ENCODE results near the gene ARHGEF4.

Gene ARHGEF4

GRCh38 chr2:131022731-131023130, 186.0 kb downstream of the ARHGEF4 start:
- no peak for DNase-seq

GRCh38 chr2:131023758-131024157, 187.0 kb downstream of the ARHGEF4 start:
- DNase-seq = no peak

GRCh38 chr2:131026919-131027318, 190.2 kb downstream of the ARHGEF4 start:
- peak; percentile 40 for DNase-seq

DNA sequence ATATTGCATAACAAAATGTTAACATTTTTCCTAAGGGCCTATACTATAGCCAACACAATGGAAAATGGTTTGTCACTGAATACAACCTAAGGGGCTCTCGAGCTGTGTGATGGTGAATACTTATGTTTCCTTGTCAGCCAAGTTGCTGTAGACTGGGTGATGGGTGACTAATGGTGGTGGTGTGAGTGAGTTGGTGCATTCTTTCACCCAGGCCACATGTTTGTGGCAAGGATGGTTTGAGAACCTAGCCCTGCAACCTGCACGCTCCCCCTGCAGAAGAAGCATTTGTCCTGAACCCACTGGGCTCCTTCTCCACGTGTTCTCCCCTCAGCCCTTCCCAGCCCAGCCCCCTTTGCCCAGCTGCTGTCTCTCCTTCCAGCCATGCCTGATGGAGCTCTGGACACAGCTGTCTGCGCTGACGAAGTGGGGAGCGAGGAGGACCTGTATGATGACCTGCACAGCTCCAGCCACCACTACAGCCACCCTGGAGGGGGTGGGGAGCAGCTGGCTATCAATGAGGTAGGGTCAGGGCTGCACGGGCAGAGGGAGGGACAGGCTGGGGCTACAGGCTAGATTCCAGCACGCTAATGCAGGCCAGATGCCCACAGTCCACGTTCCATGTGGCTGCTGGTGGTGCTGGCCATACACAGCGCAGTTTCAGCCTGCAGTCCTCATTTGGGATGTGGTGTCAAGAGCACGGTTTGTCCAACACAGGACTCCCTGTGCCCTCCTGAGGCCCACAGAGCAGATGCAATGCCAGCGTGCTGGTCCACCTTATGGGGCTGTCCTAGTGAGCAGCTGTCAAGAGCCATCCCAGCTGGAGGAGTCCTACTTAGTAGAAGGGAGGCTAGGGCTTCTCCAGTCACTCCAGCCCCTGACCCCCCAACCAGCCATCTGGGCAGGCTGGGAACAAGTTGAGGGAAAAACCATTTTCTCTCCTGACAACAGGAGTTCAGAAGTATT, 191.1 kb downstream of the ARHGEF4 start:
- DNase-seq = peak; percentile 29

DNA sequence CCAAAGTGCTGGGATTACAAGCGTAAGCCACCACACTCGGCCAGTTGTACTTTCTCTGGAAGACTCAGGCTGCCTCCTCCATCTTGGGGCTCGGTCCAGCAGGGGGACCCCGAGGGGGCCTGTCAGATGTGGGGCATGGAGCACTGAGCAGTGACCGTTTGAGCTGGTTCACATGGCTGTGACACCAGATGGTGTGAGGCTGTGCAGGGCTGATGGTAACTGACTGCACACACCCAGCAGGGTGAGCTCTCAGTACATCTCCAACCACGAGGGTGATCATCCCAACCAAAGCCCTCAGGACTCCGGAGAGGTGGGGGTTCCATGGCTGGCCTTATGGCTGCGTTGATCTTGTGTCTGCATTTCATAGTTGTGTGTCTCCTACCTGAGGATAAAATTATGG, 193.1 kb downstream of the ARHGEF4 start:
- DNase-seq = peak; percentile 28

- DNase-seq = peak; percentile 50
Observed at GRCh38 chr2:131030478-131030971, 193.8 kb downstream of the ARHGEF4 start.

DNA sequence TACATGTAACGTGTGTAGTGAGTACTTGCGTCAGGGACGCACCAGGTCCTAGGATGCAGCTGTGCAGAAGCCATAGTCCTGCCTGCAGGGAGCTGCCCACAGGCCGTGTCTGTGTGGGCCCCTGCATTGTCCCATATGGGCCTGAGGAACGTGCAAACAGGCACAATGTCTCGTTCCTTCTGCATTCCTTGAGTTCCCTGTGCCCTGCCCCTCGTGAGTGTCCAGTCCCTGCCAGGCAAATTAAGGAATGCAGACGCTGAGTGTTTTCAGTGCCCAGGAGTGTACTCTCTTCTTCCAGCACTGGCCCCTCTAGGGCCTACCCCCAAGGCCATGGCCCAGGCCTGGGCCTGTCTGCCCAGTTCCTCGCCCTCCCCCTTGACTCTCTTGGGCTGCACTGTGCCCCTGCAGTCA, 194.7 kb downstream of the ARHGEF4 start:
- DNase-seq = peak; percentile 54

GRCh38 chr2:131031875-131032274, 195.2 kb downstream of the ARHGEF4 start:
- peak; percentile 51 for DNase-seq

GRCh38 chr2:131032393-131032836, 195.7 kb downstream of the ARHGEF4 start:
- peak; percentile 50 for DNase-seq

DNA sequence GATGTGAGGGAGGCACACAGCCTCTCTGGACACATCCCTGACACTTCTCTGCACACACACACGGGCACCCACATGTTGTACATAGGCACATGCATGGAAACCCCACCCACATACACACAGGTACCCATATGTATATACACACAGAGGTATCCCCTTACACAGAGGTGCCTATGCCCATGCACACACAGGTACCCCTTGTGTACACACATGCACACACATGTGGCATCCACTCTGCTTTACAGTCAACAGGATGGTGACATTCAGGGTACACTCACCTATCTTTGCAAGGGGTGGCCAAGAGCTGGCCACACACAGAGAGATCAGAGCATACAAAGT, 197.0 kb downstream of the ARHGEF4 start:
- peak; percentile 45 for DNase-seq

DNA sequence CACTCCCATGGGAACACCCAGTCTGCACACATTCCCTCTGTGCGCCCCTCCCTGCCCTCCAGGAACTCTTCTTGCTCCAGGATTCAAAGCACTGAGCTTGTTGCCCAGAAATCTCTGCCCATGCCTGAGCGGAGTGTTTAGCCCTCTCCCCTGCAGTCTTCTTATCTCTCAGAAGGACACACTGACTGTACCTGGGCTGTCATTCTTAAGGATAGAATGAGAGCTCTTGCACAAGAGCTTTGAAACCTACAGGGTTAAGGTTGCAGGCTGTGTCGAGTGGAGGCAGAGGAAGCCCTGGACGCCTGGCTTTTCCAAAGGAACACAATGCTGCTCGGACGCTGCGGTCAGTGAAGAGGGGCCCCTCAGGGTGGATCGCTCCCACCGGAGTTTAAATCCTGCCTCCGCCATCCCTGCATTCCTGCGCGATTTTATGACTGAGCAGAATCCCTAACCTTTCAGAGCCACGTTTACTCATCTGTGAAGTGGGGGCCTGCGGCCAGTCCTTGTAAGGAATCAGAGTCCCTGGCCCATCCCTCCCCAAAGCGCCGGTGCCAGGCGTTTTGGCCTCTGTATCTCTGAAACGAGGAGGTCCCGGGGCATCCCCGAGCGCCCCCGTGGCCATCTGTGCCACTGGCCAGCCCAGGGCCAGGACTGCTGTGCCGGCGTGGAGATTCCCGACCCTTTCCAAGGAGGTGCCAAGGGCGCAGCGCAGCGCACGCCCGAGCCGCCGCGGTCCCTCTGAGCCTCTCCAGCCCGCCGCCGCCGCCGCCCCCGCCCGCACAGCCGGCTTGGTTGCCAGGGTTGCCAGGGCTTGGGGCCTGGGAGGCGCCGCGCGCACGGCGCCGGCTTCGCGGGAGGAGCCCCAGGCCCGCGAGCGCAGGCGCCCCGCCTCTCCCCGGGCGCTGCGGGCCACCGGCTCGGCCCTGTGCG, 197.7 kb downstream of the ARHGEF4 start:
- peak; percentile 64 for DNase-seq

GRCh38 chr2:131035112-131035825, 198.6 kb downstream of the ARHGEF4 start:
- peak; percentile 64 for DNase-seq

DNA sequence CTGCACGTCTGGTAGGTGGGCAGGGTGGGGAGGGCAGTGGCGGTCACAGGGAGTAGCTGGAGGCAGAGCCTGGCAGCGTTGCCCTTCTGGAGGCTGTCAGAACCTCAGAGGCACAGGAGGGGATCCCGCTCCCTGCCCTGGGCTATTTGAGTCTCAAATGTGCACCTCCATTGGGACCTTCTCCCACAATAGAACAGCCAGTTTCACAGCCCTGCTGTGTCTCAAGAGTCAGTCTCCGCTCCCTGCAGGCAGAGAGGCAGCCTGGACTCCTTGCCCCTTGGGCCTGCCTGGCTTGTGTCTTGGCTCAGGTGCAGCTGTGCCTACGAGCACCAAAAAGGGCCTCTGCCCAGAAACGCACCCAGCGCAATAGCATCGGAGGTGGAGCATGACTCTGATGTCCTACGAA, 199.1 kb downstream of the ARHGEF4 start:
- DNase-seq = peak; percentile 51

DNA sequence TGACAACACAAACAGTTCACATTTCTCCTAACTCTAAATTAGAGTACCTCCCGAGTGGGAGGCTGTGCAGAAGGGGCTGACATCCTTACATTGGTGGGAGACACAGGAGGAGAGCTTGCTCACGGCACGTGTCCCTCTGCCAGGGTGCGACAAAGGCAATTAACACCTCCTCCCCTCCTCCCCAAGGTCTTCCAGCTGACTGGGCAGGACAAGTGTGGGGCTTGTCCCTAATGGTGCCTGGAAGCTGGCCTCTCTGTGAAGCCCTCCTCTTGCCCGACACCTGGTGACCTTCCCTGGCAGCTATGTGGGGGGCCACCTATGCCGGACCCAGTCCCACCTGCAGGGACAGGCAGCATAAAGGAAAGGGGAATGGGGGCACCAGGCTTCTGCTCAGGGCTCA, 199.6 kb downstream of the ARHGEF4 start:
- no peak for DNase-seq

- DNase-seq = peak; percentile 51
Observed at GRCh38 chr2:131036696-131037397, 200.1 kb downstream of the ARHGEF4 start.

DNA sequence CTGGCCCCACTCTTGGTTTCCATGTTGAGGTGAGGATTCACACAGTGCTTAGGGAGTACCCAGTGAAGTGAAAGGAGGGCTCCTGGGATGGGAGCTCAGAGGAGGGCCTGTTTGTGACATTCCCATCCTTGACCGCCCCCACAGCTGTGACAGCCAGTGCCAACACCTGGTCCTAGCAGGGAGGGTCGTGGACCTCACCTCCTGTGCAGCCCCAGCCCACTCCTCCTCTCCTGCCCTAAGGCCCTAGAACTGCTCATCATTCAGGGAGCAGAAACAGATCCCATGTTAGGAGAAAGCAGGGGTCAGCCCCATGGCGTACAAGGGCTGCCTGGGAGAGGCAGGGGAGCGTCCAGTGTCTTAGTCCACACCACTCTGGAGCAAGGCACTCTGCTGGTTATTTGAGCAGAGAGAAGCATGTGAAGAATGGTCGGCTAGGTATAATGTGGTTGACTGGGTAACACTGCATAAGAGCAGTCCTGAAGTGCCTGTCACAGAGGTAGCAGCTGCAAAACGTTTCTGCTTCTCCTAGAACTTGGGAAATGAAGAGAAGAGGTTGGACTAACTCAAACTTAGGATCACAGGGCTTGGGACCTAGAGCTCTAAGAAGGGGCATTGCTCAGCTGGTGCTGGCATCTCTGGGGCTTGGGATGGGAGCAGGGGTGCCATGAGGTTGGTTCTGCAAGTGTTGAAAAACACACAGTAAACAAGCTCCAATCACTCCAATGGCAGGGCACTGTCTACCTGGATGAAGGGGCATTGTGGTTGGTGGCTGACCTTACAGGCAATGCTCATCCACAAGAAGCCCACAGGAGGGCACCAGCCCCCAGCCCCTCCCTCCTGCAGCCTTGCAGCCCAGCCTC, 200.9 kb downstream of the ARHGEF4 start:
- peak; percentile 48 for DNase-seq

GRCh38 chr2:131038258-131039100, 201.8 kb downstream of the ARHGEF4 start:
- DNase-seq = peak; percentile 45

GRCh38 chr2:131039101-131039440, 202.4 kb downstream of the ARHGEF4 start:
- DNase-seq = no peak

DNA sequence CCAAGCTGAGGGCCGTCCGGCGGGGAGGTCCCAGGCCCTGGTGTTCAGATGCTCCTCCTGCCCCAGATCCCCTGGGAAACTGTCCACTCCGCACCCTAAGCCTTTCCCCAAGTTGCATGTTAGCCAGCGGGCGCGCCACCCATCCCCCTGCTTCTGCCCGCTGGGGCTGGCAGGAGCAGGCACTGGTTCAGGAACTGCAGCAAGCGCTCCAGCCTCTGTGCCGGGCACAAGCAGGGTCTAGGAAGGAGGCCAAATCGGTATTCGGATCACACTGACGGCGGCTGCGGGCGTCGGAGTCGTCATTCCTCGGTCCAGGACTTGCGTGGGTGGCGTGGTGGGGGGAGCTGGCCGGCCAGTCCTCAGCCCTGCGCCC, 202.8 kb downstream of the ARHGEF4 start:
- peak; percentile 46 for DNase-seq

Measured in islet precursor cell (in vitro differentiated cells).